HEK293 (cell line): ENCODE results near the gene CYP27A1.

Experiments
- ZNF292 ChIP-seq: fragments of 450-650 bp; formaldehyde crosslinking; IDR thresholded peaks from 2 replicates; pipeline ENCODE4 v1.5.1; 2016; ENCODE audit warnings: low read depth, missing biosample characterization, missing genetic modification characterization, borderline replicate concordance
- ZNF354C ChIP-seq: fragments of 450-650 bp; formaldehyde crosslinking; IDR thresholded peaks from 2 replicates; pipeline ENCODE4 v1.5.1; 2016; ENCODE audit warnings: missing biosample characterization, missing genetic modification characterization, low read depth, borderline replicate concordance
- ZNF830 ChIP-seq: fragments of 450-650 bp; IDR thresholded peaks from 2 replicates; pipeline ENCODE4 v1.5.0; 2018; ENCODE audit warnings: missing biosample characterization, missing genetic modification characterization, low read depth, mild to moderate bottlenecking, moderate library complexity
- TF ChIP-seq, protein P1 (sequence below): fragments of 450-650 bp; formaldehyde crosslinking; IDR thresholded peaks from 2 replicates; pipeline ENCODE4 v1.5.1; 2016; ENCODE audit warnings: missing biosample characterization, missing genetic modification characterization
- TF ChIP-seq, protein P2 (sequence below): fragments of 450-650 bp; formaldehyde crosslinking; optimal IDR thresholded peaks from 2 replicates; pipeline ENCODE3; 2016; ENCODE audit warnings: missing biosample characterization, mild to moderate bottlenecking, missing genetic modification characterization
- TF ChIP-seq, protein P3 (sequence below): fragments of 450-650 bp; formaldehyde crosslinking; IDR thresholded peaks from 2 replicates; pipeline ENCODE4 v1.5.1; 2016; ENCODE audit warnings: missing biosample characterization, missing genetic modification characterization, borderline replicate concordance

DNA sequence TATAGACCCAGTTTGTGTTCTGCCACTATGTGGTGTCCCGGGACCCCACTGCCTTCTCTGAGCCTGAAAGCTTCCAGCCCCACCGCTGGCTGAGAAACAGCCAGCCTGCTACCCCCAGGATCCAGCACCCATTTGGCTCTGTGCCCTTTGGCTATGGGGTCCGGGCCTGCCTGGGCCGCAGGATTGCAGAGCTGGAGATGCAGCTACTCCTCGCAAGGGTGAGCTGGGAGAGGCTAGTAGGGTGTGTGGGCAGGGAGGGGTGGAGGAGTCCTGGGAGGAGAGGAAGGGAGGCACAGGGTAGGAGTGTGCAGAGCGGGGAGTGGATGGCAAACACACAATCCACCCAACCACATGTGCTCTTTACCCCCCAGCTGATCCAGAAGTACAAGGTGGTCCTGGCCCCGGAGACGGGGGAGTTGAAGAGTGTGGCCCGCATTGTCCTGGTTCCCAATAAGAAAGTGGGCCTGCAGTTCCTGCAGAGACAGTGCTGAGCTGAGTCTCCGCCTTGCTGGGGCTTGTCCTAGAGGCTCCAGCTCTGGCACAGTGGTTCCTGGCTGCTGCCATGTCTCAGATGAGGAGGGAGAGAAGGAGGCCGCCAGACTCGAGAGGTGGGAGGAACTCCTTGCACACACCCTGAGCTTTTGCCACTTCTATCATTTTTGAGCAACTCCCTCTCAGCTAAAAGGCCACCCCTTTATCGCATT is 32.7 kb downstream of the CYP27A1 start:
- TF ChIP-seq ZNF292 (no peak), ZNF354C (tag by site-specific recombination) (no peak), ZNF830 (tag by site-specific recombination) (no peak)
- TF ChIP-seq, protein P1, sequence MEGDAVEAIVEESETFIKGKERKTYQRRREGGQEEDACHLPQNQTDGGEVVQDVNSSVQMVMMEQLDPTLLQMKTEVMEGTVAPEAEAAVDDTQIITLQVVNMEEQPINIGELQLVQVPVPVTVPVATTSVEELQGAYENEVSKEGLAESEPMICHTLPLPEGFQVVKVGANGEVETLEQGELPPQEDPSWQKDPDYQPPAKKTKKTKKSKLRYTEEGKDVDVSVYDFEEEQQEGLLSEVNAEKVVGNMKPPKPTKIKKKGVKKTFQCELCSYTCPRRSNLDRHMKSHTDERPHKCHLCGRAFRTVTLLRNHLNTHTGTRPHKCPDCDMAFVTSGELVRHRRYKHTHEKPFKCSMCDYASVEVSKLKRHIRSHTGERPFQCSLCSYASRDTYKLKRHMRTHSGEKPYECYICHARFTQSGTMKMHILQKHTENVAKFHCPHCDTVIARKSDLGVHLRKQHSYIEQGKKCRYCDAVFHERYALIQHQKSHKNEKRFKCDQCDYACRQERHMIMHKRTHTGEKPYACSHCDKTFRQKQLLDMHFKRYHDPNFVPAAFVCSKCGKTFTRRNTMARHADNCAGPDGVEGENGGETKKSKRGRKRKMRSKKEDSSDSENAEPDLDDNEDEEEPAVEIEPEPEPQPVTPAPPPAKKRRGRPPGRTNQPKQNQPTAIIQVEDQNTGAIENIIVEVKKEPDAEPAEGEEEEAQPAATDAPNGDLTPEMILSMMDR (tag by site-specific recombination), result no peak
- TF ChIP-seq, protein P2, sequence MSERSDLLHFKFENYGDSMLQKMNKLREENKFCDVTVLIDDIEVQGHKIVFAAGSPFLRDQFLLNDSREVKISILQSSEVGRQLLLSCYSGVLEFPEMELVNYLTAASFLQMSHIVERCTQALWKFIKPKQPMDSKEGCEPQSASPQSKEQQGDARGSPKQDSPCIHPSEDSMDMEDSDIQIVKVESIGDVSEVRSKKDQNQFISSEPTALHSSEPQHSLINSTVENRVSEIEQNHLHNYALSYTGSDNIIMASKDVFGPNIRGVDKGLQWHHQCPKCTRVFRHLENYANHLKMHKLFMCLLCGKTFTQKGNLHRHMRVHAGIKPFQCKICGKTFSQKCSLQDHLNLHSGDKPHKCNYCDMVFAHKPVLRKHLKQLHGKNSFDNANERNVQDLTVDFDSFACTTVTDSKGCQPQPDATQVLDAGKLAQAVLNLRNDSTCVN (tag by site-specific recombination), result no peak
- TF ChIP-seq, protein P3, sequence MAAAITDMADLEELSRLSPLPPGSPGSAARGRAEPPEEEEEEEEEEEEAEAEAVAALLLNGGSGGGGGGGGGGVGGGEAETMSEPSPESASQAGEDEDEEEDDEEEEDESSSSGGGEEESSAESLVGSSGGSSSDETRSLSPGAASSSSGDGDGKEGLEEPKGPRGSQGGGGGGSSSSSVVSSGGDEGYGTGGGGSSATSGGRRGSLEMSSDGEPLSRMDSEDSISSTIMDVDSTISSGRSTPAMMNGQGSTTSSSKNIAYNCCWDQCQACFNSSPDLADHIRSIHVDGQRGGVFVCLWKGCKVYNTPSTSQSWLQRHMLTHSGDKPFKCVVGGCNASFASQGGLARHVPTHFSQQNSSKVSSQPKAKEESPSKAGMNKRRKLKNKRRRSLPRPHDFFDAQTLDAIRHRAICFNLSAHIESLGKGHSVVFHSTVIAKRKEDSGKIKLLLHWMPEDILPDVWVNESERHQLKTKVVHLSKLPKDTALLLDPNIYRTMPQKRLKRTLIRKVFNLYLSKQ (tag by site-specific recombination), result no peak
